B cell (primary cell): ENCODE data around the gene ZNF639.

Experiments
- CTCF ChIP-seq: fragments of 200-600 bp; IDR thresholded peaks from one replicate; pipeline ENCODE4 v1.8.0; 2022; ENCODE audit warnings: antibody characterized with exemption, mild to moderate bottlenecking
- EZH2 ChIP-seq: IDR thresholded peaks from 2 replicates; pipeline ENCODE4 v1.6.1; 2012; ENCODE audit warnings: borderline replicate concordance, low read depth, mild to moderate bottlenecking, moderate library complexity, low read length; ENCODE audit not compliant: insufficient read depth, poor library complexity, severe bottlenecking

- TF ChIP-seq CTCF, result no peak
- TF ChIP-seq EZH2, result no peak
Measured at GRCh38 chr3:179297971-179298725, 24.7 kb upstream of the ZNF639 start.
